HL-60 (cell line): ENCODE measurements around the gene TXNRD3.

Experiments used
- CTCF ChIP-seq: IDR thresholded peaks from one replicate; pipeline ENCODE4 v1.5.1; 2011; ENCODE audit warnings: low read length, control low read depth, inconsistent platforms; ENCODE audit not compliant: insufficient read depth
- POLR2AphosphoS5 ChIP-seq: IDR thresholded peaks from 2 replicates; pipeline ENCODE4 v1.6.1; 2012; ENCODE audit warnings: low read depth
- REST ChIP-seq: IDR thresholded peaks from 2 replicates; pipeline ENCODE4 v1.6.1; 2012; ENCODE audit warnings: low read depth; ENCODE audit not compliant: insufficient replicate concordance
- SPI1 ChIP-seq: IDR thresholded peaks from 2 replicates; pipeline ENCODE4 v1.6.1; 2012; ENCODE audit warnings: low read depth, mild to moderate bottlenecking, borderline replicate concordance

- no peak for TF ChIP-seq CTCF
- no peak for TF ChIP-seq POLR2AphosphoS5
- TF ChIP-seq REST, result no peak
- no peak for TF ChIP-seq SPI1
These were observed 85.4 kb downstream of the TXNRD3 start for GRCh38 chr3:126569390-126569975.
